Uterus (tissue), 4 donors: ENCODE results near the gene TMEM25. TPM values are rescaled to one million over a fixed set of nuclear protein-coding genes. Genes with fewer than 3 reads are reported as not detected.
"Not testable (repeated sequence)": the region's sequence is repeated elsewhere in the genome, so short reads cannot be mapped to it uniquely, and the experiment has no call there.

Experiments
- DNase-seq, 2 donors: peaks; one replicate each; pipeline ENCODE4 v3.0.0-alpha.2; 2019 to 2020
- H3K27ac ChIP-seq, 2 donors: fragments of 200-600 bp; sonication (generic); 1 replicate in 1 of 2; 2 replicates in 1 of 2; pipeline ENCODE4 v1.5.1; 2016 to 2018
- H3K27me3 ChIP-seq, 2 donors: fragments of 200-600 bp; sonication (generic); one replicate each; pipeline ENCODE4 v1.5.1; 2018 to 2019; ENCODE audit warnings: control low read depth in 1 of 2
- H3K36me3 ChIP-seq, 2 donors: fragments of 200-600 bp; sonication (generic); one replicate each; pipeline ENCODE4 v1.5.1; 2019; ENCODE audit warnings: control low read depth in 1 of 2
- H3K4me1 ChIP-seq, 2 donors: fragments of 200-600 bp; sonication (generic); one replicate each; pipeline ENCODE4 v1.5.1; 2018 to 2019; ENCODE audit warnings: control low read depth in 1 of 2
- H3K4me3 ChIP-seq, 2 donors: fragments of 200-600 bp; sonication (generic); 1 replicate in 1 of 2; 2 replicates in 1 of 2; pipeline ENCODE4 v1.5.1; 2018 to 2019; ENCODE audit warnings: mild to moderate bottlenecking in 1 of 2
- H3K9me3 ChIP-seq, 2 donors: fragments of 200-600 bp; sonication (generic); one replicate each; pipeline ENCODE4 v1.5.1; 2019; ENCODE audit warnings: control low read depth in 1 of 2
- CTCF ChIP-seq, 4 experiments: fragments of 200-600 bp in 2 of 4; fragments of 450-650 bp in 2 of 4; sonication (generic) in 2 of 4; IDR thresholded peaks; one replicate each; pipeline ENCODE4 v1.5.1; 2016 to 2019; ENCODE audit warnings: antibody characterized with exemption in 4 of 4, mild to moderate bottlenecking in 2 of 4, moderate library complexity in 1 of 4
- POLR2A ChIP-seq, 2 donors: fragments of 450-650 bp; IDR thresholded peaks; one replicate each; pipeline ENCODE4 v1.6.1; 2016; ENCODE audit warnings: antibody characterized with exemption in 2 of 2, mild to moderate bottlenecking in 1 of 2, moderate library complexity in 1 of 2
- intact Hi-C: fragments of 100-400 bp; cut with DNase I; formaldehyde crosslinking; loops from one replicate; pipeline ENCODE4 v1.15.1; 2023; ENCODE audit warnings: low total_unique reads
- total RNA-seq, 4 donors: library from RNA; depleted of rRNA in 3 of 4; stranded (reverse); fragments of >200 nt in 3 of 4; gene quantifications; one replicate each; pipeline versions ENCODE4 v1.1.0 to v1.2.4, GENCODE V29; 2014 to 2023
- donor health status: DM: yes; HTN: yes; CAD: no.

Gene TMEM25
- total RNA-seq = 10 to 100 TPM in 3 of 4 donors, 1 to 10 TPM in 1; 6.1 to 26.8 (median 15.8) TPM

- TF ChIP-seq POLR2A (IDR thresholded peaks at IDR 0.05) (peak in 1 of 2 donors; percentile 53), CTCF (IDR thresholded peaks at IDR 0.05) (peak in 1 of 4 experiments; percentile 6)
- H3K4me1 ChIP-seq = no peaks in the 10 kb centered on the region
- DNase-seq = peak; percentile 61 to 75
Observed at GRCh38 chr11:118530683-118531596, at the start of gene TMEM25. TSS of gene TMEM25 (plus strand) at chr11:118531192. CDS start at chr11:118531802, 610 bp downstream.

DNA sequence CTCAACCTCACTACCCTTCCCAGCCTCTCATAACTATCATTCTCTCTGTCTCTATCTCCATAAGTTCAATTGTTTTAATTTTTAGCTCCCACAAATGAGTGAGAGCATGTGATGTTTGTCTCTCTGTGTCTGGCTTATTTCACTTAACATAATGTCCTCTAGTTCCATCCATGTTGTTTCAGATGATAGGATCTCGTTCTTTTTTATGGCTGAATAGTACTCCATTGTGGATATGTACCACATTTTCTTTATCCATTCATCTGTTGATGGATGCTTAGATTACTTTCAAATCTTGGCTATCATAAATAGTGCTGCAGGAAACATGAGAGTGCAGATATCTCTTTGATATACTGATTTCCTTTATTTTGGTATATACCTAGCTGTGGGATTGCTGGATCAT, 49.8 kb upstream of the TMEM25 start:
- not testable (repeated sequence) for H3K36me3 ChIP-seq, H3K9me3 ChIP-seq, H3K4me1 ChIP-seq, DNase-seq, H3K27me3 ChIP-seq, H3K27ac ChIP-seq, H3K4me3 ChIP-seq
- intact Hi-C loops = loop anchor here (10.0 kb wide), 1 partner anchor 336 kb away; no protein-coding TSS in a partner anchor

More at GRCh38 chr11:118530683-118531596, at the start of gene TMEM25:
- Histone ChIP-seq H3K27ac (peak within 1 kb of the TSS; percentile 61 to 75), H3K36me3 (no peaks in the 10 kb centered on the region), H3K27me3 (no peaks in the 10 kb centered on the region), H3K9me3 (no peaks in the 10 kb centered on the region), H3K4me3 (peak within 1 kb of the TSS; percentile 49 to 68)
- intact Hi-C loops = no loop called here

GRCh38 chr11:118484405-118484804, 46.6 kb upstream of the TMEM25 start:
- no peaks in the 10 kb centered on the region for H3K27me3 ChIP-seq
- no peak for TF ChIP-seq POLR2A (IDR thresholded peaks at IDR 0.05)
- no peak for TF ChIP-seq CTCF (IDR thresholded peaks at IDR 0.05)
- H3K9me3 ChIP-seq = no peaks in the 10 kb centered on the region
- intact Hi-C loops = loop anchor here (10.0 kb wide), 1 partner anchor 340 kb away; no protein-coding TSS in a partner anchor
- DNase-seq = no peak
- H3K4me3 ChIP-seq = no peak overlapping the region
- H3K27ac ChIP-seq = no peak overlapping the region
- no peaks in the 10 kb centered on the region for H3K4me1 ChIP-seq
- no peaks in the 10 kb centered on the region for H3K36me3 ChIP-seq

GRCh38 chr11:118485273-118485672, 45.7 kb upstream of the TMEM25 start:
- no peak overlapping the region for H3K4me3 ChIP-seq
- intact Hi-C loops = loop anchor here (10.0 kb wide), 1 partner anchor 340 kb away; no protein-coding TSS in a partner anchor

More at GRCh38 chr11:118485273-118485672, 45.7 kb upstream of the TMEM25 start:
- no peak for DNase-seq
- Histone ChIP-seq H3K36me3 (no peaks in the 10 kb centered on the region), H3K27ac (no peak overlapping the region), H3K9me3 (no peaks in the 10 kb centered on the region), H3K27me3 (no peaks in the 10 kb centered on the region), H3K4me1 (no peaks in the 10 kb centered on the region)
- TF ChIP-seq CTCF (IDR thresholded peaks at IDR 0.05) (no peak), POLR2A (IDR thresholded peaks at IDR 0.05) (no peak)
